DND-41 (cell line): ENCODE results near the gene BHMT2.

ENCODE experiments used
- ATAC-seq: fragments of 200-7000 bp; cut with Tn5 transposase; 3 replicates; pipeline ENCODE4 v1.9.1; 2021; ENCODE audit warnings: low read depth; ENCODE audit not compliant: insufficient read depth
- DNase-seq: peaks from one replicate; pipeline ENCODE4 v3.0.0-alpha.2; 2020
- H2AFZ ChIP-seq: 2 replicates; pipeline ENCODE4 v1.6.0; 2012; ENCODE audit warnings: low read depth, low read length
- H3K27ac ChIP-seq: 2 replicates; pipeline ENCODE4 v1.5.1; 2012; ENCODE audit warnings: low read length, inconsistent platforms
- H3K27me3 ChIP-seq: fragments of 200-600 bp; sonication (generic); 2 replicates; pipeline ENCODE4 v1.6.0; 2012; ENCODE audit warnings: low read length, mild to moderate bottlenecking, inconsistent platforms; ENCODE audit not compliant: insufficient read depth, poor library complexity
- H3K36me3 ChIP-seq: 2 replicates; pipeline ENCODE4 v1.5.1; 2012; ENCODE audit warnings: low read length, inconsistent platforms; ENCODE audit not compliant: insufficient read depth
- H3K4me1 ChIP-seq: 2 replicates; pipeline ENCODE4 v1.5.1; 2012; ENCODE audit warnings: mild to moderate bottlenecking, low read length; ENCODE audit not compliant: insufficient read depth
- H3K4me2 ChIP-seq: 2 replicates; pipeline ENCODE4 v1.6.0; 2012; ENCODE audit warnings: mild to moderate bottlenecking, moderate library complexity, low read length, inconsistent platforms; ENCODE audit not compliant: insufficient read depth
- H3K4me3 ChIP-seq, 2 experiments: fragments of 200-600 bp in 1 of 2; shearing (Covaris generic) in 1 of 2; 2 replicates each; pipeline ENCODE4 v1.5.1; 2012 to 2016; ENCODE audit warnings: inconsistent platforms in 2 of 2, low read length in 2 of 2, mild to moderate bottlenecking in 2 of 2, low read depth in 1 of 2, moderate library complexity in 1 of 2
- H3K79me2 ChIP-seq: 2 replicates; pipeline ENCODE4 v1.6.0; 2012; ENCODE audit warnings: low read length, inconsistent platforms; ENCODE audit not compliant: insufficient read depth
- H3K9ac ChIP-seq: 2 replicates; pipeline ENCODE4 v1.6.0; 2012; ENCODE audit warnings: low read depth, mild to moderate bottlenecking, inconsistent platforms, low read length, moderate library complexity
- H3K9me3 ChIP-seq: 2 replicates; pipeline ENCODE4 v1.5.1; 2012; ENCODE audit warnings: low read length, moderate library complexity, mild to moderate bottlenecking, inconsistent platforms; ENCODE audit not compliant: insufficient read depth, severe bottlenecking
- H4K20me1 ChIP-seq: 2 replicates; pipeline ENCODE4 v1.6.0; 2012; ENCODE audit warnings: low read length; ENCODE audit not compliant: insufficient read depth
- CTCF ChIP-seq: IDR thresholded peaks from 2 replicates; pipeline ENCODE4 v1.5.1; 2012; ENCODE audit warnings: borderline replicate concordance, low read length, moderate library complexity, mild to moderate bottlenecking; ENCODE audit not compliant: poor library complexity, severe bottlenecking; ENCODE audit errors: extremely low read depth
- EZH2 ChIP-seq: IDR thresholded peaks from 3 replicates; pipeline ENCODE4 v1.6.1; 2012; ENCODE audit warnings: borderline replicate concordance, low read depth, mild to moderate bottlenecking, moderate library complexity, low read length, inconsistent platforms; ENCODE audit not compliant: severe bottlenecking

The BHMT2 gene

DNA sequence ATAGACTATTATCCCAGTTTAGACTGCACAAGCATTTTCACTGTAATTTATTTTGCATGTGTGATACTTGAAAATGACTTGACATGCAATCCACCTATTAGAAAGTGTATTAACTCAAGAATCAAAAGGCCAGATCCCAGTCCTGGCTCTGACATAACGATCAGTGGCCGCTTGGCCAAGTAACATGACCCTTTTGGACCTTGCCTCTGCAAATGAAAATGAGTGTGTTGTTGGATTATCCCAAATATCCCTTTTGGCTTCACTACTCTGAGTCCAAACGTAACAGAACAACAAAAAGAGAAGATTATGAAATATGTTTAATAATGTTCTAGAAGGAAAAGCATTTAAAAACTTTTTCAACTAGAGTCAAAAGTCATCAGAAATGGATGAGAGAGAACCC, 19.1 kb upstream of the BHMT2 start:
- H3K27ac ChIP-seq = no peak overlapping the region
- H3K4me1 ChIP-seq = no peaks in the 10 kb centered on the region
- peaks cover 2% of the 10 kb centered on the region for H3K9me3 ChIP-seq
- no peaks in the 10 kb centered on the region for H3K79me2 ChIP-seq
- ATAC-seq = no peak
- no peaks in the 10 kb centered on the region for H3K27me3 ChIP-seq
- no peak for TF ChIP-seq CTCF
- no peak for TF ChIP-seq EZH2
- no peak overlapping the region for H3K9ac ChIP-seq
- H3K4me2 ChIP-seq = no peak overlapping the region
- H4K20me1 ChIP-seq = no peaks in the 10 kb centered on the region
- no peak for DNase-seq
- H3K36me3 ChIP-seq = no peaks in the 10 kb centered on the region
- H3K4me3 ChIP-seq = no peak overlapping the region
- H2AFZ ChIP-seq = no peak overlapping the region

DNA sequence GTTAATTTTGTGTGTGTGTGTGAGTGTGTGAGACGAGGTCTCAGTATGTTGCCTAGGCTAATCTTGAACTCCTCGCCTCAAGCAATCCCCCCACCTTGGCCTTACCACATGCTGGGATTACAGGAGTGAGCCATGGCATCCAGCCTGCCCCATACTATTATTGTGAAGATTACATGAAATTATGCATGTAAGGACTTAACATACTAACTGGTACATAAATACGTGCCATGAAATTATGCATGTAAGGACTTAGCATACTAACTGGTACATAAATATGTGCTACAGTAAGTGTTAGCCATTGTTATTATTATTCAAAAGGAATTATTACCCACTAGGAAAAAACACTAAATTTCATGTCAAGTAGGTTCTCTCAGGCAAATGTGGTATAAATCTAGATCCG, 16.2 kb upstream of the BHMT2 start:
- H3K79me2 ChIP-seq = no peaks in the 10 kb centered on the region
- H3K4me3 ChIP-seq = no peak overlapping the region
- no peaks in the 10 kb centered on the region for H3K4me1 ChIP-seq
- no peak overlapping the region for H3K9ac ChIP-seq
- no peaks in the 10 kb centered on the region for H3K36me3 ChIP-seq
- peaks cover 2% of the 10 kb centered on the region for H3K9me3 ChIP-seq
- DNase-seq (no peak), ATAC-seq (no peak)
- no peaks in the 10 kb centered on the region for H4K20me1 ChIP-seq
- H3K27me3 ChIP-seq = no peaks in the 10 kb centered on the region
- TF ChIP-seq EZH2 = no peak
- no peak for TF ChIP-seq CTCF
- H2AFZ ChIP-seq = no peak overlapping the region
- H3K27ac ChIP-seq = no peak overlapping the region
- no peak overlapping the region for H3K4me2 ChIP-seq

DNA sequence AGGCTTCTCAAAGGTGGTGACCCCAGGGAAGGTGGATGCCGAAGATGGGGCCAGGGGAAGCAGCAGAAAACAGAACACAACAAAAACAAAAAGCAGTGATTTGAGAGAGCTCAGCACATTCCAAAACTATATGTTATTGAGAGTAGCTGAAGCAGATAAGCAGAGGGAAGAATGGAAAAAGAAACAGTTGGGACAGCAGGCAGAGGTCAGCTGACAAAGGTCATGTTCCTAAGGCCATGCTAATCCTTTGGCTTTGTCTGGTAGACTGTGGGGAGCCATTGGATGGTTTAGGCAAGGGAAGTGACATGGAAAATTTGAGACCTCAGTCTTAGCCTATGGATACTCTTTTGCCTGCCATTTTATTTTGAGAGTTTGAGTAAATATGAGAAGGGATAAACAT, 14.6 kb upstream of the BHMT2 start:
- no peak for ATAC-seq

More for the DNA sequence above, 14.6 kb upstream of the BHMT2 start:
- Histone ChIP-seq H3K4me1 (no peaks in the 10 kb centered on the region), H3K4me3 (no peak overlapping the region), H3K27me3 (no peaks in the 10 kb centered on the region), H3K36me3 (no peaks in the 10 kb centered on the region), H3K4me2 (no peak overlapping the region), H3K9me3 (peaks cover 2% of the 10 kb centered on the region), H3K27ac (no peak overlapping the region), H3K79me2 (no peaks in the 10 kb centered on the region), H4K20me1 (no peaks in the 10 kb centered on the region), H2AFZ (no peak overlapping the region), H3K9ac (no peak overlapping the region)
- DNase-seq = no peak
- TF ChIP-seq EZH2 (no peak), CTCF (no peak)
